GM23338 (cell line): Measurements from ENCODE around the gene BPIFB6. TPM values are rescaled to one million over a fixed set of nuclear protein-coding genes. Genes with fewer than 3 reads are reported as not detected.

Experiments
- ATAC-seq: fragments of 200-7000 bp; cut with Tn5 transposase; 3 replicates; pipeline ENCODE4 v1.9.1; 2020
- DNase-seq: peaks from one replicate; pipeline ENCODE4 v3.0.0-alpha.2; 2015; ENCODE audit warnings: low spot score
- H2AFZ ChIP-seq: fragments of 200-600 bp; sonication (generic); 2 replicates; pipeline ENCODE4 v1.8.0; 2016; ENCODE audit warnings: antibody characterized with exemption, mild to moderate bottlenecking, moderate library complexity
- H3F3A ChIP-seq: fragments of 200-600 bp; sonication (generic); replicated peaks from 2 replicates; pipeline ENCODE4 v1.8.0; 2017; ENCODE audit warnings: antibody characterized with exemption, mixed run types, low read depth
- H3K27ac ChIP-seq: fragments of 200-600 bp; sonication (generic); 2 replicates; pipeline ENCODE4 v1.6.1; 2016; ENCODE audit warnings: low read depth
- H3K27me3 ChIP-seq: fragments of 200-600 bp; sonication (generic); 2 replicates; pipeline ENCODE4 v1.8.0; 2016; ENCODE audit warnings: mild to moderate bottlenecking, mixed run types, moderate library complexity; ENCODE audit not compliant: insufficient read depth
- H3K36me3 ChIP-seq: fragments of 200-600 bp; sonication (generic); 2 replicates; pipeline ENCODE4 v1.8.0; 2016; ENCODE audit warnings: mild to moderate bottlenecking; ENCODE audit not compliant: insufficient read depth
- H3K4me1 ChIP-seq: fragments of 200-600 bp; sonication (generic); 2 replicates; pipeline ENCODE4 v1.8.0; 2016; ENCODE audit warnings: mild to moderate bottlenecking, moderate library complexity; ENCODE audit not compliant: insufficient read depth
- H3K4me2 ChIP-seq: fragments of 200-600 bp; sonication (generic); 2 replicates; pipeline ENCODE4 v1.7.1; 2017; ENCODE audit warnings: mixed run types
- H3K4me3 ChIP-seq: fragments of 200-600 bp; sonication (generic); 2 replicates; pipeline ENCODE4 v1.6.1; 2016; ENCODE audit warnings: mixed run types
- H3K79me2 ChIP-seq: fragments of 200-600 bp; sonication (generic); replicated peaks from 2 replicates; pipeline ENCODE4 v1.8.0; 2017; ENCODE audit warnings: mild to moderate bottlenecking; ENCODE audit not compliant: insufficient read depth
- H3K9me2 ChIP-seq: fragments of 200-600 bp; sonication (generic); 2 replicates; pipeline ENCODE4 v1.8.0; 2017; ENCODE audit not compliant: insufficient read depth
- H4K20me1 ChIP-seq: fragments of 200-600 bp; sonication (generic); replicated peaks from 2 replicates; pipeline ENCODE4 v1.8.0; 2017; ENCODE audit warnings: mild to moderate bottlenecking; ENCODE audit not compliant: insufficient read depth
- H3K27ac Mint-ChIP-seq: 2 replicates; pipeline ENCODE4 v1.8.0; 2020; ENCODE audit warnings: inconsistent platforms, mild to moderate bottlenecking, moderate library complexity, mixed read lengths
- H3K27me3 Mint-ChIP-seq: 3 replicates; pipeline ENCODE4 v1.8.0; 2022; ENCODE audit warnings: low read depth, mild to moderate bottlenecking, moderate library complexity, mixed read lengths, inconsistent platforms; ENCODE audit not compliant: insufficient read depth, poor library complexity
- H3K36me3 Mint-ChIP-seq: 3 replicates; pipeline ENCODE4 v1.8.0; 2021; ENCODE audit warnings: low read depth, mild to moderate bottlenecking, inconsistent platforms, moderate library complexity, mixed read lengths
- H3K4me1 Mint-ChIP-seq: 3 replicates; pipeline ENCODE4 v1.8.0; 2020; ENCODE audit warnings: mild to moderate bottlenecking, inconsistent platforms, mixed read lengths
- H3K4me3 Mint-ChIP-seq: 3 replicates; pipeline ENCODE4 v1.8.0; 2021; ENCODE audit warnings: moderate library complexity, mild to moderate bottlenecking, inconsistent platforms, mixed read lengths
- H3K9me3 Mint-ChIP-seq: 3 replicates; pipeline ENCODE4 v1.8.0; 2020; ENCODE audit warnings: moderate library complexity, mild to moderate bottlenecking, inconsistent platforms, mixed read lengths
- EZH2 ChIP-seq: fragments of 200-600 bp; sonication (generic); IDR thresholded peaks from one replicate; pipeline ENCODE4 v1.8.0; 2017; ENCODE audit warnings: antibody characterized with exemption, mild to moderate bottlenecking, low read depth; ENCODE audit not compliant: unreplicated experiment
- EZH2phosphoT487 ChIP-seq: fragments of 200-600 bp; sonication (generic); IDR thresholded peaks from one replicate; pipeline ENCODE4 v1.8.1; 2018; ENCODE audit warnings: antibody characterized with exemption; ENCODE audit not compliant: unreplicated experiment
- JUNB ChIP-seq: IDR thresholded peaks from one replicate; pipeline ENCODE4 v1.6.1; 2016; ENCODE audit warnings: antibody characterized with exemption; ENCODE audit not compliant: unreplicated experiment
- NANOG ChIP-seq: IDR thresholded peaks from 2 replicates; pipeline ENCODE4 v1.6.1; 2016; ENCODE audit warnings: antibody characterized with exemption, borderline replicate concordance
- POLR2AphosphoS5 ChIP-seq: IDR thresholded peaks from 2 replicates; pipeline ENCODE4 v1.6.1; 2016; ENCODE audit warnings: antibody characterized with exemption, low read depth
- STAT1 ChIP-seq: IDR thresholded peaks from one replicate; pipeline ENCODE4 v1.6.1; 2016; ENCODE audit warnings: antibody characterized with exemption; ENCODE audit not compliant: unreplicated experiment
- ZNF114 ChIP-seq: fragments of 250-450 bp; sonication (Bioruptor Pico); IDR thresholded peaks from 2 replicates; pipeline ENCODE4 v1.5.0; 2020; ENCODE audit warnings: mild to moderate bottlenecking, moderate library complexity
- ZNF331 ChIP-seq: fragments of 250-450 bp; sonication (Bioruptor Pico); IDR thresholded peaks from 2 replicates; pipeline ENCODE4 v1.5.0; 2020; ENCODE audit warnings: low read depth, mild to moderate bottlenecking, moderate library complexity
- polyA plus RNA-seq: library from polyadenylated mRNA; unstranded; fragments of >200 nt; fragmentation: Nextera tagmentation; extraction: Ambion mirVana; gene quantifications from 2 replicates; pipeline ENCODE4 v1.2.1, GENCODE V29; 2016
- total RNA-seq: library from RNA; depleted of rRNA; stranded (reverse); fragments of >200 nt; shearing (Covaris generic); gene quantifications from 2 replicates; pipeline ENCODE4 v1.2.3, GENCODE V29; 2014
- TF ChIP-seq, protein P1 (sequence below): IDR thresholded peaks from 2 replicates; pipeline ENCODE4 v1.6.1; 2016; ENCODE audit warnings: antibody characterized with exemption
- TF ChIP-seq, protein P2 (sequence below), 2 experiments: fragments of 200-600 bp in 1 of 2; sonication (generic) in 1 of 2; conservative IDR thresholded peaks; 2 replicates each; pipeline versions ENCODE4 v1.5.1 to v1.6.1; 2016 to 2017; ENCODE audit warnings: antibody characterized with exemption in 2 of 2, low read depth in 2 of 2, mild to moderate bottlenecking in 2 of 2, moderate library complexity in 1 of 2
- TF ChIP-seq, protein P3 (sequence below): IDR thresholded peaks from one replicate; pipeline ENCODE4 v1.6.1; 2018; ENCODE audit warnings: antibody characterized with exemption; ENCODE audit not compliant: unreplicated experiment
- TF ChIP-seq, protein P4 (sequence below): fragments of 250-450 bp; sonication (Bioruptor Pico); IDR thresholded peaks from 2 replicates; pipeline ENCODE4 v1.5.0; 2020; ENCODE audit warnings: mild to moderate bottlenecking, moderate library complexity

Gene BPIFB6
- total and polyA plus RNA-seq, 2 experiments from 2014 or later: not detected

DNA sequence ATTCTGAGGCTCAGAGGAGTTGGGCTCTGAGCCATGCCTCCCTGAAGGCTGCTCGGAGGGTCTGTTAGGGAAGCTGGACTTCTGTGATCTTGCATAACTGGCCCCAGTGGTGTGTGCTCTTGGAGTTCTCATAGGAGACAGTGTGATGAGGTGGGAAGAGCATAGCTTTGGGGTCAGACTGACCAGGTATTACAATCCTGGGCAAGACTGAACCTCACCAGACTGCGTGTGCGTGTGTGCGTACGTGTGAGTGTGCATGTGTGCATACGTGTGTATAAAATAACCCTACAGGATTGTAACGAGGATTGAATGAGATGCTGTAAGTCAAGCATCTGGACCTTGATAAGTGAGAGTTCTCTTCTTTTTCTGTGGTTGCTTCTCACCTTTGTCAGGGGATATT is 13.9 kb upstream of the BPIFB6 start (continued):
- TF ChIP-seq ZNF331 (CRISPR knock-in tag): no peak
- no peak for TF ChIP-seq EZH2phosphoT487
- no peak for TF ChIP-seq JUNB

DNA sequence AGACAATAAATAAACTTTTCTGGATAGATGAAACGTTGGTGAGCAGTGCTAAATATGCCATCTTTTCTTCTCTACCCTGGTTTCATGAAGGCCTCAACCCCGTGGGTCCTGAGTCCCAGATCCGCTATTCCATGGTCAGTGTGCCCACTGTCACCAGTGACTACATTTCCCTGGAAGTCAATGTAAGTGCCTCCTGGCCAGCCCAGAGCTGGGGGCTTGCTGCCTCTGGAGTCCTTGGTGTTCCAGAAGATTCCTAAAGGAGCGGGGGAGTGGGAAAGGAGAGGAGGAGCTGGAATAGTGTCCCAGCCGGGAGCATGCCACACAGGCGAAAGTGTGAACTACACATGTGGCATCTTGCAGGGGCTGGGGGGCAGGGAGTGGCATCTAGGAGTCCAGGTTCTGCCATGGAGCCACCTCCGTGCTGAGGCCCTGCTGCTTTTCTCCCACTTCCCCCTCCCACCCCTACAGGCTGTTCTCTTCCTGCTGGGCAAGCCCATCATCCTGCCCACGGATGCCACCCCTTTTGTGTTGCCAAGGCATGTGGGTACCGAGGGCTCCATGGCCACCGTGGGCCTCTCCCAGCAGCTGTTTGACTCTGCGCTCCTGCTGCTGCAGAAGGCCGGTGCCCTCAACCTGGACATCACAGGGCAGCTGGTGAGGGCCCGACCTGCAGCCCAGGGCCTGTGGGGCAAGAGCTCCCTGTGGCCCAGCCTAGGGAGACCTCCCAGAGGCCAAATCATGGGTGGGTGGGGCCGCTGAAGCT is 13.1 kb upstream of the BPIFB6 start:
- DNase-seq (no peak), ATAC-seq (no peak)
- H4K20me1 ChIP-seq: no peaks in the 10 kb centered on the region
- H3K4me3 ChIP-seq: no peak overlapping the region
- no peak overlapping the region for H3K27ac ChIP-seq
- H3K4me1 ChIP-seq: no peaks in the 10 kb centered on the region
- no peak overlapping the region for H3K27ac Mint-ChIP-seq
- H2AFZ ChIP-seq: no peak overlapping the region; the same call in 1 of the 2 replicates
- H3K27me3 ChIP-seq: no peaks in the 10 kb centered on the region
- H3K9me2 ChIP-seq: no peaks in the 10 kb centered on the region
- no peaks in the 10 kb centered on the region for H3F3A ChIP-seq
- peaks cover 14% of the 10 kb centered on the region for H3K27me3 Mint-ChIP-seq
- no peaks in the 10 kb centered on the region for H3K36me3 ChIP-seq
- no peaks in the 10 kb centered on the region for H3K36me3 Mint-ChIP-seq
- no peaks in the 10 kb centered on the region for H3K9me3 Mint-ChIP-seq
- no peak overlapping the region for H3K4me3 Mint-ChIP-seq
- H3K79me2 ChIP-seq: no peaks in the 10 kb centered on the region
- no peak overlapping the region for H3K4me2 ChIP-seq
- H3K4me1 Mint-ChIP-seq: peaks cover 12% of the 10 kb centered on the region
- TF ChIP-seq, protein P1, sequence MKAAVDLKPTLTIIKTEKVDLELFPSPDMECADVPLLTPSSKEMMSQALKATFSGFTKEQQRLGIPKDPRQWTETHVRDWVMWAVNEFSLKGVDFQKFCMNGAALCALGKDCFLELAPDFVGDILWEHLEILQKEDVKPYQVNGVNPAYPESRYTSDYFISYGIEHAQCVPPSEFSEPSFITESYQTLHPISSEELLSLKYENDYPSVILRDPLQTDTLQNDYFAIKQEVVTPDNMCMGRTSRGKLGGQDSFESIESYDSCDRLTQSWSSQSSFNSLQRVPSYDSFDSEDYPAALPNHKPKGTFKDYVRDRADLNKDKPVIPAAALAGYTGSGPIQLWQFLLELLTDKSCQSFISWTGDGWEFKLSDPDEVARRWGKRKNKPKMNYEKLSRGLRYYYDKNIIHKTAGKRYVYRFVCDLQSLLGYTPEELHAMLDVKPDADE: no peak
- TF ChIP-seq ZNF331 (CRISPR knock-in tag) (no peak), EZH2phosphoT487 (no peak), ZNF114 (no peak), NANOG (no peak), EZH2 (no peak), POLR2AphosphoS5 (no peak), STAT1 (no peak)
- TF ChIP-seq, protein P2, sequence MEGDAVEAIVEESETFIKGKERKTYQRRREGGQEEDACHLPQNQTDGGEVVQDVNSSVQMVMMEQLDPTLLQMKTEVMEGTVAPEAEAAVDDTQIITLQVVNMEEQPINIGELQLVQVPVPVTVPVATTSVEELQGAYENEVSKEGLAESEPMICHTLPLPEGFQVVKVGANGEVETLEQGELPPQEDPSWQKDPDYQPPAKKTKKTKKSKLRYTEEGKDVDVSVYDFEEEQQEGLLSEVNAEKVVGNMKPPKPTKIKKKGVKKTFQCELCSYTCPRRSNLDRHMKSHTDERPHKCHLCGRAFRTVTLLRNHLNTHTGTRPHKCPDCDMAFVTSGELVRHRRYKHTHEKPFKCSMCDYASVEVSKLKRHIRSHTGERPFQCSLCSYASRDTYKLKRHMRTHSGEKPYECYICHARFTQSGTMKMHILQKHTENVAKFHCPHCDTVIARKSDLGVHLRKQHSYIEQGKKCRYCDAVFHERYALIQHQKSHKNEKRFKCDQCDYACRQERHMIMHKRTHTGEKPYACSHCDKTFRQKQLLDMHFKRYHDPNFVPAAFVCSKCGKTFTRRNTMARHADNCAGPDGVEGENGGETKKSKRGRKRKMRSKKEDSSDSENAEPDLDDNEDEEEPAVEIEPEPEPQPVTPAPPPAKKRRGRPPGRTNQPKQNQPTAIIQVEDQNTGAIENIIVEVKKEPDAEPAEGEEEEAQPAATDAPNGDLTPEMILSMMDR (conservative IDR thresholded peaks at IDR 0.05; ENCODE audit: low read depth in 2 of 2): no peak
- TF ChIP-seq, protein P3, sequence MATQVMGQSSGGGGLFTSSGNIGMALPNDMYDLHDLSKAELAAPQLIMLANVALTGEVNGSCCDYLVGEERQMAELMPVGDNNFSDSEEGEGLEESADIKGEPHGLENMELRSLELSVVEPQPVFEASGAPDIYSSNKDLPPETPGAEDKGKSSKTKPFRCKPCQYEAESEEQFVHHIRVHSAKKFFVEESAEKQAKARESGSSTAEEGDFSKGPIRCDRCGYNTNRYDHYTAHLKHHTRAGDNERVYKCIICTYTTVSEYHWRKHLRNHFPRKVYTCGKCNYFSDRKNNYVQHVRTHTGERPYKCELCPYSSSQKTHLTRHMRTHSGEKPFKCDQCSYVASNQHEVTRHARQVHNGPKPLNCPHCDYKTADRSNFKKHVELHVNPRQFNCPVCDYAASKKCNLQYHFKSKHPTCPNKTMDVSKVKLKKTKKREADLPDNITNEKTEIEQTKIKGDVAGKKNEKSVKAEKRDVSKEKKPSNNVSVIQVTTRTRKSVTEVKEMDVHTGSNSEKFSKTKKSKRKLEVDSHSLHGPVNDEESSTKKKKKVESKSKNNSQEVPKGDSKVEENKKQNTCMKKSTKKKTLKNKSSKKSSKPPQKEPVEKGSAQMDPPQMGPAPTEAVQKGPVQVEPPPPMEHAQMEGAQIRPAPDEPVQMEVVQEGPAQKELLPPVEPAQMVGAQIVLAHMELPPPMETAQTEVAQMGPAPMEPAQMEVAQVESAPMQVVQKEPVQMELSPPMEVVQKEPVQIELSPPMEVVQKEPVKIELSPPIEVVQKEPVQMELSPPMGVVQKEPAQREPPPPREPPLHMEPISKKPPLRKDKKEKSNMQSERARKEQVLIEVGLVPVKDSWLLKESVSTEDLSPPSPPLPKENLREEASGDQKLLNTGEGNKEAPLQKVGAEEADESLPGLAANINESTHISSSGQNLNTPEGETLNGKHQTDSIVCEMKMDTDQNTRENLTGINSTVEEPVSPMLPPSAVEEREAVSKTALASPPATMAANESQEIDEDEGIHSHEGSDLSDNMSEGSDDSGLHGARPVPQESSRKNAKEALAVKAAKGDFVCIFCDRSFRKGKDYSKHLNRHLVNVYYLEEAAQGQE: no peak
- TF ChIP-seq, protein P4, sequence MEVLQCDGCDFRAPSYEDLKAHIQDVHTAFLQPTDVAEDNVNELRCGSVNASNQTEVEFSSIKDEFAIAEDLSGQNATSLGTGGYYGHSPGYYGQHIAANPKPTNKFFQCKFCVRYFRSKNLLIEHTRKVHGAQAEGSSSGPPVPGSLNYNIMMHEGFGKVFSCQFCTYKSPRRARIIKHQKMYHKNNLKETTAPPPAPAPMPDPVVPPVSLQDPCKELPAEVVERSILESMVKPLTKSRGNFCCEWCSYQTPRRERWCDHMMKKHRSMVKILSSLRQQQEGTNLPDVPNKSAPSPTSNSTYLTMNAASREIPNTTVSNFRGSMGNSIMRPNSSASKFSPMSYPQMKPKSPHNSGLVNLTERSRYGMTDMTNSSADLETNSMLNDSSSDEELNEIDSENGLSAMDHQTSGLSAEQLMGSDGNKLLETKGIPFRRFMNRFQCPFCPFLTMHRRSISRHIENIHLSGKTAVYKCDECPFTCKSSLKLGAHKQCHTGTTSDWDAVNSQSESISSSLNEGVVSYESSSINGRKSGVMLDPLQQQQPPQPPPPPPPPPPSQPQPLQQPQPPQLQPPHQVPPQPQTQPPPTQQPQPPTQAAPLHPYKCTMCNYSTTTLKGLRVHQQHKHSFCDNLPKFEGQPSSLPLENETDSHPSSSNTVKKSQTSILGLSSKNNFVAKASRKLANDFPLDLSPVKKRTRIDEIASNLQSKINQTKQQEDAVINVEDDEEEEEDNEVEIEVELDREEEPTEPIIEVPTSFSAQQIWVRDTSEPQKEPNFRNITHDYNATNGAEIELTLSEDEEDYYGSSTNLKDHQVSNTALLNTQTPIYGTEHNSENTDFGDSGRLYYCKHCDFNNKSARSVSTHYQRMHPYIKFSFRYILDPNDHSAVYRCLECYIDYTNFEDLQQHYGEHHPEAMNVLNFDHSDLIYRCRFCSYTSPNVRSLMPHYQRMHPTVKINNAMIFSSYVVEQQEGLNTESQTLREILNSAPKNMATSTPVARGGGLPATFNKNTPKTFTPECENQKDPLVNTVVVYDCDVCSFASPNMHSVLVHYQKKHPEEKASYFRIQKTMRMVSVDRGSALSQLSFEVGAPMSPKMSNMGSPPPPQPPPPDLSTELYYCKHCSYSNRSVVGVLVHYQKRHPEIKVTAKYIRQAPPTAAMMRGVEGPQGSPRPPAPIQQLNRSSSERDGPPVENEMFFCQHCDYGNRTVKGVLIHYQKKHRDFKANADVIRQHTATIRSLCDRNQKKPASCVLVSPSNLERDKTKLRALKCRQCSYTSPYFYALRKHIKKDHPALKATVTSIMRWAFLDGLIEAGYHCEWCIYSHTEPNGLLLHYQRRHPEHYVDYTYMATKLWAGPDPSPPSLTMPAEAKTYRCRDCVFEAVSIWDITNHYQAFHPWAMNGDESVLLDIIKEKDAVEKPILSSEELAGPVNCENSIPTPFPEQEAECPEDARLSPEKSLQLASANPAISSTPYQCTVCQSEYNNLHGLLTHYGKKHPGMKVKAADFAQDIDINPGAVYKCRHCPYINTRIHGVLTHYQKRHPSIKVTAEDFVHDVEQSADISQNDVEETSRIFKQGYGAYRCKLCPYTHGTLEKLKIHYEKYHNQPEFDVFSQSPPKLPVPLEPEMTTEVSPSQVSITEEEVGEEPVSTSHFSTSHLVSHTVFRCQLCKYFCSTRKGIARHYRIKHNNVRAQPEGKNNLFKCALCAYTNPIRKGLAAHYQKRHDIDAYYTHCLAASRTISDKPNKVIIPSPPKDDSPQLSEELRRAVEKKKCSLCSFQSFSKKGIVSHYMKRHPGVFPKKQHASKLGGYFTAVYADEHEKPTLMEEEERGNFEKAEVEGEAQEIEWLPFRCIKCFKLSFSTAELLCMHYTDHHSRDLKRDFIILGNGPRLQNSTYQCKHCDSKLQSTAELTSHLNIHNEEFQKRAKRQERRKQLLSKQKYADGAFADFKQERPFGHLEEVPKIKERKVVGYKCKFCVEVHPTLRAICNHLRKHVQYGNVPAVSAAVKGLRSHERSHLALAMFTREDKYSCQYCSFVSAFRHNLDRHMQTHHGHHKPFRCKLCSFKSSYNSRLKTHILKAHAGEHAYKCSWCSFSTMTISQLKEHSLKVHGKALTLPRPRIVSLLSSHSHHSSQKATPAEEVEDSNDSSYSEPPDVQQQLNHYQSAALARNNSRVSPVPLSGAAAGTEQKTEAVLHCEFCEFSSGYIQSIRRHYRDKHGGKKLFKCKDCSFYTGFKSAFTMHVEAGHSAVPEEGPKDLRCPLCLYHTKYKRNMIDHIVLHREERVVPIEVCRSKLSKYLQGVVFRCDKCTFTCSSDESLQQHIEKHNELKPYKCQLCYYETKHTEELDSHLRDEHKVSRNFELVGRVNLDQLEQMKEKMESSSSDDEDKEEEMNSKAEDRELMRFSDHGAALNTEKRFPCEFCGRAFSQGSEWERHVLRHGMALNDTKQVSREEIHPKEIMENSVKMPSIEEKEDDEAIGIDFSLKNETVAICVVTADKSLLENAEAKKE (CRISPR knock-in tag): no peak
